HG02884 (cell line): Measurements from ENCODE around the gene CDC42EP5.
"Not testable (repeated sequence)": the region's sequence is repeated elsewhere in the genome, so short reads cannot be mapped to it uniquely, and the experiment has no call there.

Source experiments
- ATAC-seq: cut with Tn5 transposase; IDR thresholded peaks from one replicate; pipeline ENCODE4 v1.9.1; 2021; ENCODE audit warnings: mild to moderate bottlenecking, moderate library complexity; ENCODE audit not compliant: unreplicated experiment

Gene CDC42EP5

DNA sequence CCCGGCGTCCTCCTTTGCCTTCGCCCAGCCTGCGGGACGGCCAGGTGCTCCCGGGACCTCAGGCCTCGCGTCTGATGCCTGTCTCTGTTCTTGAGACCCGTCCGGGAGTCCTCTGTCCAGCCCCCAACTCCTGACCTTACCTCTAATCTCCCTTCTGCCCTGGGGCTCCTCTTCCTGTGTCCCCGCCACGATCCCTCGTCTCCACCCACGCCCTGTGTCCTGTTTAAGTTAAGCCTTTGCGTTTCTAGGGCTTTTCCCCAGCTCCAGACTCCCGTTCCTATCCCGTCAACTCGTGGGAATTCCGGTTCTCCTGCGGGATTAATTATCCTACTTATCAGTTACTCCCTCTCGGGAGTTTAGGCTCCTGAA, 23.4 kb downstream of the CDC42EP5 start:
- peak; percentile 5 for ATAC-seq

DNA sequence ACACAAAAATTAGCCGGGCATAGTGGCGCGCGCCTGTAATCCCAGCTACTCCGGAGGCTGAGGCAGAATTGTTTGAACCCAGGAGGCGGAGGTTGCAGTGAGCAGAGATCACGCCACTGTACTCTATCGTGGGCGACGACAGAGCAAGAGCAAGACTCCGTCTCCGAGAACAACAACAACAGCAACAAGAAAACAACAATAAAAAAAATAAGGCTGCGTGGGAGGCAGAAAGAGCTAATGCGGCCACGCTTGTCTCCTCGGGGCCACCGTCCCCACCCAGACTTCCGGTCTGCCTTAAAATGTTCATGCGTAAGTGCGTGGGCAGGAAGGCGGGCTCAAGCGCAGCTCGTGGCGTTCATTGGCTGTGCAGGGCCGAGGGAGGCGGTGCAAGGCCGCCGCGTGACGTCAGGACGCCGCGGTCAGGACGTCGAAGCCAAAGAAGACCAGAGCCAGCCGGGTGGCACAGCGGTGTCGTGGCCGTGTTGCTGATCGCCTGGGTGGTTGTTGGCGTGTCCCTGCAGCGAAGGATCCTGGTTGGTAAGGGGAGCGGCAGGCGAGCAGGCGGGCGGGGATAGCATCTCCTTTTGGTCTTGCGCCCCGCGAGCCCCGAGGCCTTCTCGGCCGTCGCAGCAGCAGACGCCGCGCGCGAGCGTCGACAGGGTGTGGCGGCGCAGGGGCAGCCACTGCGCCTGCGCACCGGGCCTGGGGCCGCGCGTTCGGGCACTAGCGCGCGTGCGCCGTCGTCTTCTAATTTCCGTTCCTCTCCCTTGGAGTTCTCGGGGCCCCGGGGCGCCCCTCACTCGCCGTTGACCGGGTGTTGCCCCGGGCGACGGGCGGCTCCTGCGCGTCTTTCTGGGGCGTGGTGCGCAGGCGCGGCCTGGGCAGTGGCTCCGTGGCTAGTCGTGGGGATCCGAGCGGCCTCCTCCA, 24.1 kb downstream of the CDC42EP5 start, which contains the start of gene LENG8:
Gene LENG8, plus strand, starts transcription at position 426 of the 927 bp plus-strand sequence. CDS start 2,146 bp downstream, outside the sequence.
- peak; percentile 84 for ATAC-seq

DNA sequence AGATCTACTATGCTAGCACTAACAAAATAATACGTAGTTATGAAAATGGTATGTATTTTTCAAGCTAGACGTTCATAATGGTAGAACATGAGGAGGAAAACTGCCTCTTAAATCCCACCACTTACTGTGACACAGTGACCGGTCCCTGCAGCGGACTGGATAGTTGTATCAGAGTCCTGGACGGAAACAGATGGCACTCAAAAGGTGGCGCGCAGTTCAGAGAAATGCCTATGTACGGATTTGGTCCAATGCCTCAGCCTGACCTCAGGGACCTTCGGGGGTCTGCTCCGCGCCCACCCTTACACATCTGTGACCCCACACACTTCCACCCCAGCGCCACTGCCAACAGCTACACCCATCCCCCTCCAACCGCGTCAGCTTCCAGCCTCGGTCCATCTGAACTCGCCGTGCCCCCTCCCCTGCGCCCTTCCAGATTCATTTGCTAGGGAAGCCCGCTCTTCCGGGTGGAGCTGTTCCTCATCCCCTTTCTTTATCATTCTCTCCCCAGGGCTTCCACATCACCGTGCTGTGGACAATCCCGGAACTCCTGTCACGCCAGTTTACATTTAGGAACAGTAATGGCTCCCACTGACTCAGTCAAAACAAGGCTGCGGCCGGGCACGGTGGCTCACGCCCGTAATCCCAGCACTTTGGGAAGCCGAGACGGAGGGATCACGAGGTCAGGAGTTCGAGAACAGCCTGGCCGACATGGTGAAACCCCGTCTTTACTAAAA, 24.9 kb downstream of the CDC42EP5 start:
- no peak for ATAC-seq

DNA sequence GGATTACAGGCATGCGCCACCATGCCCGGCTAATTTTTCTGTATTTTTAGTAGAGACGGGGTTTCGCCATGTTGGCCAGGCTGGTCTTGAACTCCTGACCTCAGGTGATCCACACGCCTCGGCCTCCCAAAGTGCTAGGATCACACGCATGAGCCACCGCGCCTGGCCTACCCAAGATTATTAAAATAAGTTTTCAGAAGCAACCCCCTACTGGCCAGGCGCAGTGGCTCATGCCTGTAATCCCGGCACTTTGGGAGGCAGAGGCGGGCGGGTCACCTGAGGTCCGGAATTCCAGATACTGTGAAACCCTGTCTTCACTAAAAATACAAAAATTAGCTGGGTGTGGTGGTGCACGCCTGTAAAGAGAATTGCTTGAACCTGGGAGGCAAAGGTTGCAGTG, 26.7 kb downstream of the CDC42EP5 start:
- ATAC-seq: not testable (repeated sequence)

DNA sequence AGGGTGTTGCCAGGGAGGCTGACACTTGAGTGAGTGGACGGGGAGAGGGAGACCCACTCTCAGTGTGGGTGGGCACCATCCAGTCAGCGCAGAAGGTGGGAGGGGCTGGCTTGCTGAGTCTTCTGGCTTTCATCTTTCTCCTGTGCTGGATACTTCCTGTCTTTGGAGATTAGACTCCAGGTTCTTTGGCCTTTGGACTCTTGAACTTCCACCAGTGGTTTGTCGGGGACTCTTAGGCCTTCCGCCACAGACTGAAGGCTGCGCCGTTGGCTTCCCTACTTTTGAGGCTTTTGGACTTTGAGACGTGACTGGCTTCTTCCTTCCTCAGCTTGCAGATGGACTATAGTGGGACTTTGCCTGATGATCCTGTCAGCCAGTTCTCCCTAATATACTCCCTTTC, 28.4 kb downstream of the CDC42EP5 start:
- ATAC-seq: no peak

DNA sequence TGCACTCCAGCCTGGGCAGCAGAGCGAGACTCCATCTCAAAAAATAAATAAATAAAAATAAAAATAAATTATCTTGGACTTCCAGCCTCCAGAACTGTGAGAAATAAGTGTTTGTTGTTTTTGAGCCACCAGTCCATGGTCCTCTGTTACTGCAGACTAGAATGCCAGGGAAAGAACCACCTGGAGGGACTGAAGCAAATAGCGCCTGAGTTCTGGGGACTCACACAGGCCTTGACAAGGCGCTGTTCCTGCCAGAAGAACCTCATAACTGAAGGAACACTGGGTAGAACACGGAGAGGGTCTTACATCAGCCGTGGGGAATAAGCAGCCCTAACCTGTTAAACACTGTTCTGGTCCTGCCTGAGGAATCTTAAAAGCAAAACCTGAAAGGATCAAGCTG, 32.5 kb downstream of the CDC42EP5 start:
- no peak for ATAC-seq

DNA sequence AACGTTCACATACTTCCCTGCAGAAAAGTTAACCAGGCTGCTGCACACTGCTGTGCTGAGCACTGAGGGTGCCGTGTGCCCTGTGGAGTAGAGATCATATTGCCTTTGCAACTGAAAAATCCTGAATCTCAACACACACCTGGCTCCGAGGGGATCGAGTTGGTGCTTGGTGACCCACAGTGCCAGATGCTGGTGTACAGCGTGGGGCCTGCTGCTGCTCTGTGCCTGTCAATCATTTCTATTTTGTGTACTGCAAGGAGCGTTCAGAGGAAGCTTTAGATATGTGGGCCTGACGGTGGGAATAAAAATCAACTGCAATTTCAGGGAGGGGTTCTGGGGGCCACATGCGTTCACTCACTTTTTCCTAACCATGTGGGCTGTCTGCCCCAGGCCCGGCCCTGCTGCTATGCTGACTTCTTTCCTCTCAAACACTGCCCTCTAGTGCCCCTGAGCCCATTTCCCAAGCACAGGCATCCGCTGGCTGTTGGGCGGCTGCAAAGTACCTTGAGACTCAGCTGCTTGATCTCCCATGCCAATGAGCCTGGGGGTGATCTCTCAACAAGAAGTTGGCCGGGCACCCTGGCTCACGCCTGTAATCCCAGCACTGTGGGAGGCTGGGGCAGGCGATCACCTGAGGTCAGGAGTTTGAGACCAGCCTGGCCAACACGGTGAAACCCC, 33.8 kb downstream of the CDC42EP5 start:
- no peak for ATAC-seq

DNA sequence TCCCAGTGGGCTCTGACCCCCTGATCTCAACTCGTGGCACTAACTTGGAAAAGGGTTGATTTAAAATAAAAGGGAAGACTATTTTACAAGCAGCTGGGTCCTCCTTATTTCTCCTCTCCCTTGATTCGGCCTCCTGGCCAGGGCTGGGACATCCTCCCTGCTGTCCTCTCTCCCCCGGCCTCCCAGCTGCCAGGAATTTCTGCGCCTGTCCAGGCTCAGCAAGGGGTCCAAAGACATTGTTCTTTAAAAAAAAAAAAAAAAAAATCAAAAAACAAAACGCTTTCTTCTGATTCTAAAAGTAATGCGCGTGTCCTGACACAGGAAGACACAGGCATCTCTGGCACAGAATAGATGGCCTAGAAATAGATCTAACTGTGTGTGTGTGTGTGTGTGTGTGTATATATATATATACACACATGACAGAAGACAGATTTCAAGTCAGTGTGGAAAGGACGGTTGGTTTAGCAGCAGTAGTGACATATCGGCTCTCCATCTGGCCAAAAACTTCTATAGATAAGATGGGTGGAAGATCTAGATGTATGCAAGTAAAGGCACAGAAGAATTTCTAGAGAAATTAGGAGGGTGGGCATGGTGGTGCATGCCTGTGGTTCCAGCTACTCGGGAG, 36.4 kb downstream of the CDC42EP5 start:
- ATAC-seq: no peak

DNA sequence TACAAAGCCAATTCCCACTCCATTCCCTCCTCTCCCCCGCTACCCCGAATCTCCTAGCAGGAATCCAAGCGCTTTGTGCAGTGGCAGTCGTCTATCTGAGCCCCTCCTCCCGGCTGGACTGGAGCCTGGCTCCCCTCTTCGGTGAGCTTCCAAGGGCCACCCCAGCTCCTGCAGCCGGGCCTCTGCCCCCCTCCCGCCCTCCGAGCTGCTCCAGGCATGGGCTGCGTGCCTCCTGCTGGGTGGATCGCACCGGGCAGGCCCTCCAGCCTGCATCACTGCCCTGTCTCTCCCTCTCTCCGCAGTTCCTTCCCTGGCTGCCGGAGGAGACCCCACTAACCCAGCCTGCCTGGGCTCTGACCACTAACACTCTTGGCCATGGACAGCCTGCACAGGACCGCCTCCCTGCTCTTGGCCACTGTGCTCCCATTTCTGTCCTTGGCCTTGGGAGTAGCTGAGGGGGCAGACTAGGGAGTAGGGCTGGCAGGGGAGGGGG, 37.0 kb downstream of the CDC42EP5 start:
- no peak for ATAC-seq

DNA sequence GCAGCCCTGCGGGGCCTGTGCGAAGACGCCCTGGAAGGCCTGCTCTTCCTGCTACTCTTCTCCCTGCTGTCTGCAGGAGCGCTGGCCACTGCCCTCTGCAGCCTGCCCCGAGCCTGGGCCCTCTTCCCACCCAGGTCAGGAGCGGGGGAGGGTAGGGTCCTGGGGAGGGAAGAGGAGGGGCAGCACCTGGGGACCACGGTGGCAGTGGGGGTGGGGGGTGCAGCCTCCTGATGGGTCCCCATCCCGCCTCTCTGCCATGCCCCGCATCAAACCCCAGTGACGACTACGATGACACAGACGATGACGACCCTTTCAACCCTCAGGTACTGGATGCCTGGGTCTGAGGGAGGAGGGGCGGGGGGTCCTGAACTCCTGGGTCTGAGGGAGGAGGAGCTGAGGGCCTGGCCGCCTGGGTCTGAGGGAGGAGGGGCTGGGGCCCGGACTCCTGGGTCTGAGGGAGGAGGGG, 37.5 kb downstream of the CDC42EP5 start:
- no peak for ATAC-seq

DNA sequence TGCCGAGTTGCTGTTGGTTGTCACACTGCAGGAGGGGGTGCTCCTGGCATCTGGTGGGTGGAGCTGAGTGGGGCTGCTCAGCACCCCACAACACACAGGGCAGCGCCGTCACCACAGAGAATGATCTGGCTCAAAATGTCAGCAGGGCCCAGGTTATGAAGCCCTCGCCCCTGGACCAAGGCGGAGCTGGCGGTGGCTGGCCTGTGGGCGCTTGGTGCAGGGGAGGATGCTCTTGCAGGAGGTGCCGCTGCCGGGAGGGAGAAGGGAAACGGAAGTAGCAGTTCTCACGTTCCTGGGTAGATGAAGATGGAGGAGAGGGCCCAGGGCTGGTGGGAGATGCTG, 38.3 kb downstream of the CDC42EP5 start:
- no peak for ATAC-seq

DNA sequence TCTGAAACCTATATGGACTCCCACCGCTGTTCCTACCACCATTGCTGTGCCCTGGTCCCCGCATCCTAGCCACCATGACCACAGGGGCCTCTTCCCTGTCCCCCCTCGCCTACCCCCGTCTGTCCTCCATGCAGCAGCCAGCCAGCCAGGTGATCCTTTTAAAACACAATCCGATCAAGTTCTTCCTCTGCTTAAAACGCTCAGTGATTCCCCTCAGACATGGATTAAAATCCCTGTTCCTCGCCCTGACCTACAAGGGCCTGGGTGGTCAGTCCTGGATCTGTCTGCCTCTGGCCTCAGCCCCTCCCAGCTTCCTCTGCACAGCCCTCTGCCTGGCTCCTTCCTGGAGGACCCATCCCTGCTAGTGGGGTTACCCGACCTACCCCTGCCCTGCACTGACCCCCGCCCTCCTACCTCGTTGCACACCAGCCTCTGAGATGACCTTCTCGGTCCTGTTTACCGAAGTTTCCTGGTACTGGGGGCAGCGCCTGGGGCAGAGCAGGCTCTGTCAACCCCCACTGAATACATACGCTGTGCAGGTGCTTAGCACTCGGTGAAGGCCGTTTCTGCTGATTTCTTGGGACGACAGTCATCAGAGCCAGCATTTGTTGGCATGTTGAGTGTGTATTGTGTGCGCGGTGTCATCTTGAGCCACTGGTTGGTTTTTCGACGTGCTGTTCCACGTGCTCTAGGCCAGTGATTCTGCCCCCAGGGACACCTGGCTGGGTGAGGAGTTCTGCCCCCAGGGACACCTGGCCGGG, 38.8 kb downstream of the CDC42EP5 start:
- ATAC-seq: no peak

DNA sequence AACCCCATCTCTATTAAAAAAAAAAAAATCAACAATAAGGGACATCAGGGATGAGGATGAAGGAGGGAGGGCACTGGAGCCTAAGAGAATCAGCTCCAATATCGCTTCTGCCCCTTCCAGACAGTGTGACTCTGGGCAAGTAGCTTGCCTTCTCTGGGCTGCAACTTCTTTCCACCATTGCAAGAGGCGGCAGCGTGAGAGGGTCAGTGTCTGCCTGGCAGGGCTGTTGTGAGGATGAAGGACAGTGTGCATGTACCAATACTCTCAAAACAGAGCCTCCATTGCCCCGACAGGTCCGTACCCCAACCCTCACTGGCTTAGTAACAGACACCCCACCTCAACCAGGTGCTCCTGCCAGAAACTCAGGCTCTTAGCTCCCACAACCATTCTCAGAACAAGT, 39.4 kb downstream of the CDC42EP5 start:
- ATAC-seq: no peak

DNA sequence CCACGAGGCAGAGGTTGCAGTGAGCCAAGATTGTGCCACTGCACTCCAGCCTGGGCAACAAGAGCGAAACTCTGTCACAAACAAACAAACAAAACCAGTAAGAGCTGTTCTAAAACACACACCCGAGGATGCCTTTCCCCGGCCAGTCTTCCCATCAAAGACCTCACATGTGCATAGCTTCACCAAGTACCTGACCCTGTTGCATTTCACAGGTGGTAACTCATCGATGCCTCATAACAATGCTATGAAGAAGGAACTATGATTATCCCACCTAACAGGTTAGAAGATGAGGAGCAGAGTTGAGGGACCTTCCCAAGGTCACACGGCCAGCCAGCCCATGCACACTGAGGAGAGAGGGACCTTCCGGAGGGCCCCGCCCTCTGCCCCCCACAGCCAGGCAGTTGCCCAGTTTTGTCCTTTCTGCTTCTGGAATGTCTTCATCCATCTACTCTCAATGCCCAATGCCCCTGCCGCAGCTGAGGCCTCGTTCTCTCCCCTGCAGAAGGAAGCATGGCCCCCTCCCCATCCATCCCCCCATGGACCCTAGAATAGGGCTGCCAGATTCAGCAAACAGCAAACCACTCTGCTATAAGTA, 40.9 kb downstream of the CDC42EP5 start:
- no peak for ATAC-seq

DNA sequence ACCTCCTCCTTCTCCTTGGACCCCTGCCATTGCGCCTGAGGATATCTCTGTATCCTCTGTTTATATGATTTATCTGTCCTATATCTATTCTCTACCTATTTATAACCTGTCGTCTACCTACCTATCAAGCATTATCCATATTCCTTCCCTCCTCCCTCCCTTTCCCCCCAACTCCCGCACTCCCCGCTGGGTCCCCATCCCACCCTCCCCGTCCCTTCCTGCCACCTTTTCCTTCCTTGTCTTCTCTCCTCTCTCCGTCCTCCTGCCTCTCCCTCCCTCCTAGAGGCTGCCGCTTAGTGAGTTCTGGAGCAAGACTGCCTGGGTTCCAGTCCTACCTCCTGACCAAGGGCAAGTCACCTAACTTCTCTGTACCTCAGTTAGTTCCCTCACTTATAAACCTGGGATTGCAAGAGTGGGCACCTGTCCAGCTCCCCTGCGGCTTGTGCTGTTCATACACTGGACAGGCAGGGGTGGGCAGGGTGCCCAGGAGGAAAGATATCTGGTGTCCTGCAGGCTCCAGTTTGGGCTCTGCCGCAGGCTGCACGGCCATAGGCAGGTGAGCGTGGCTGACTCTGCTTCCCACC, 41.7 kb downstream of the CDC42EP5 start:
- no peak for ATAC-seq

DNA sequence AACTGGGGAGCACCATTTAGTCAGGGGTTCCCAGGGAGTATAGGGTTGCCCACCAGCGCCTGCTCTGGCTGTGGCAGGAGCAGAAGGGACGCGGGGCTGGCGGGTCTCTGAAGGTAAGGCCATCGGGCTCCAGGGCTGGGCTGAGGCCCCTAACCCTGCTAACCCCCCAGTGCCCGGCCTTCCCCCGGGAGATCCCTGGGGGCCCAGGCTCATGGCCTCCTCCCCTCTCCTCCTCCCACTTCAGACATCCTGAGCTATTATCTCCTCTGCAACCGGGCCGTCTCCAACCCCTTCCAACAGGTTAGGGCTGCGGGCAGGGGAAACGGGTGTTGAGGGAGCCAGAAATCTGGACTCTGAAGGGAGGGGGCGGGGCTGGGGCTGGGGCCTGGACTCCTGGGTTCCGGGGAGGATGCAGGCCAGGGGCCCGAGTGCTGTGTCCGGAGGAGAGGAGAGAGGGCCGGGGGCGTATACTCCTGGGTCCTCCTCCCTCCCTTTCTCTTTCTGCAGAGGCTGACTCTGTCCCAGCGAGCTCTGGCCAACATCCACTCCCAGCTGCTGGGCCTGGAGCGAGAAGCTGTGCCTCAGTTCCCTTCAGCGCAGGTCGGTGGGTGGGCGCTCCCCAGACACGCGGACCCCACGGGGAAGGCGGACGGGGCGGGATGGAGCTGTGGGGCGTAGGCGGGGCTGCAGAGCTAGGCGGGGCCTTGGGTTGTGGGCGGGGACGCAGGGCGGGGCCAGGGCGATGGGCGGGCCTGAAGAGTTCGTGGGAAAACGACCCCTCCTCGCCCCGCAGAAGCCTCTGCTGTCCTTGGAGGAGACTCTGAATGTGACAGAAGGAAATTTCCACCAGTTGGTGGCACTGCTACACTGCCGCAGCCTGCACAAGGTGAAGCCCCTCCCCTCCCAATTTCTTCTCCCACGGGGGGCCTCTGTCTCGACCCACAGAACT, 42.5 kb downstream of the CDC42EP5 start:
- ATAC-seq: no peak

DNA sequence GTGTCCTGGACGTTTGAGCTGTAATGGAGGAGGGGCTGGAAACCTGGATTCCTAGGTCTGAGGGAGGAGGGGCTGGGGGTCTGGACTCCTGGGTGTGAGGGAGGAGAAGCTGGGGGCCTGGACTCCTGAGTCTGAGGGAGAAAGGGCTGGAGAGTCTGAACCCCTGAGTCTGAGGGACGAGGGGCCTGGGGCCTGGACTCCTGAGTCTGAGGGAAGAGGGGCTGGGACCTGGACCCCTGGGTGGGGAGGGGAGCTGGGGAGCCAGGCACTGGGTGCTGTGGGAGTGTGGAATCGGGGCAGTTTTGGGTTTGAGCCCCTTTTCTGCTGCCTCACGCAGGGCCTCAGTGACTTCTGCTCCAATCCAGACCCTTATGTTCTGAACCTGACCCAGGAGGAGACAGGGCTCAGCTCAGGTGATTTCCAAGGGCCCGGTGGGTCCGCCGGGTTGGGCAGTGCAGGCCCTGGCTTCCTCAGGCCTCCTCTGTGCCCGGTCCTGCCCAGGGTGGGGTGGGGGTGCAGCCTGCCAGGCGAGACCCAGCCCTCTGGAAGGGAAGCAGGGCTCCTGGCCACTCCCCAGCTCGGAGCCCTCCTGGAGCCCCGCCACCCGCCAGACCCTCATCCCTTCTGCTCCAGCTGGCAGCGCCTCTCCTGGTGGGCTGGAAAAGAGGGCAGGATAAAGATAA, 43.4 kb downstream of the CDC42EP5 start:
- no peak for ATAC-seq

DNA sequence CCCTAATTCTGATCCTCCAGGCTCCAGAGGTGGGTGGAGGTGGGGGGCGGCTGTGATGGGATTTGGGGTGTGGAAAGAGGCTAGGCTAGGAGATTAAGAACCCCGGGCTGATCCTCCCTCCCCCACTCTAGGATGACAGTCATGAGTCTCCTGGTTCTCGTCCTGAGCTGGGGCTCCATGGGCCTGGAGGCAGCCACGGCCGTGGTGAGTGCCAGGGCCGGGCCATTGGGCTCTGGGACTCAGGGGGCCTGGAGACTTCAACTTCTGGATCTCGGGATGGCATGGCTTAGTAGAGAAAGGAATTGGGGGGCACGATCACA, 44.0 kb downstream of the CDC42EP5 start:
- ATAC-seq: no peak
